Measurements from ENCODE around the gene RASAL1. TPM values are rescaled to one million over a fixed set of nuclear protein-coding genes. Genes with fewer than 3 reads are reported as not detected.

RASAL1 gene
- total RNA-seq, 4 donors from 2014 or later = not detected

DNA sequence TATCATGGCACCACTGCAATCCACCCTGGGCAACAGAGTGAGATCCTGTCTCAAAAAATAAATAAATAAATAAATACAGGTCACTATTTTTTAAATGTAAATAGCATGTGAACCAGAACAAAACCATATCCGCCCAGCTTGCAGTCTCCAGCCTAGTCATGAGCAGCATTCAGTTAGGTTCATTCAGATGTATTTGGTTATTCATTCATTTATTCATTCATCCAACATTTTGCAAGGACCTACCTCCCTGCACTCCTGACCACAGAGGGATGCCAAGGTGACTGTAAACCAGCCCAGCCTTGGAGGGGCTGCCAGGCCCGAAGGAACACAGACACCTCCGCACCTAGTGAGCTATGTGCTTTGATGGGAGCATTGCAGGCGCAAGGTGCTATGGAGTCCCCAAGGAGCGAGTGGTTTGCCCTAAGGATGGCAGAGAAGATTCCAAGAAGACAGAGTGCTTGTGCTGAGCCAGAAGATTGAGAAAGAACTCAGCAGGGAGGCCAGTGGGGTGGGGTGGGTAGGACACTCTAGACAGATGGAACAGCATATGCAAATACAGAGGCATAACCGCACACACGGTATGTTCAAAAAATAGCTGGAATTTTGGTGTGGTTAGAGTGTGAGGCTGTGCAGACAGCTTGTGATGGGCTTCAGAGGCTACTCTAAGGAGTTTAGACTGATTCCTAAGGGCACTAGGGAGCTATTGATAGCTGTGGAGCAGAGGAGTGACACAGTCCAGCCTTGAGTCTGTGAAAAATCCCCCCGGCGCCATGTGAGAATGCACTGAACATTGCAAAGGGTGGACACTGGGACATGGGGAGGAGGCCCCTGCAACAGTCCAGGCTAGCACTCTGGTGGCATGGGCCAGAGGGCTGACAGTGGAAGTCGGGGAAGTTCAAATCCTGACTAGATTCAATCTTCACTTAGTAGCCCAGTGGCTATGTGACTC is 67.3 kb downstream of the RASAL1 start:
- ATAC-seq (ENCODE audit: low FRiP score) = no peak
- TF ChIP-seq, protein P1, sequence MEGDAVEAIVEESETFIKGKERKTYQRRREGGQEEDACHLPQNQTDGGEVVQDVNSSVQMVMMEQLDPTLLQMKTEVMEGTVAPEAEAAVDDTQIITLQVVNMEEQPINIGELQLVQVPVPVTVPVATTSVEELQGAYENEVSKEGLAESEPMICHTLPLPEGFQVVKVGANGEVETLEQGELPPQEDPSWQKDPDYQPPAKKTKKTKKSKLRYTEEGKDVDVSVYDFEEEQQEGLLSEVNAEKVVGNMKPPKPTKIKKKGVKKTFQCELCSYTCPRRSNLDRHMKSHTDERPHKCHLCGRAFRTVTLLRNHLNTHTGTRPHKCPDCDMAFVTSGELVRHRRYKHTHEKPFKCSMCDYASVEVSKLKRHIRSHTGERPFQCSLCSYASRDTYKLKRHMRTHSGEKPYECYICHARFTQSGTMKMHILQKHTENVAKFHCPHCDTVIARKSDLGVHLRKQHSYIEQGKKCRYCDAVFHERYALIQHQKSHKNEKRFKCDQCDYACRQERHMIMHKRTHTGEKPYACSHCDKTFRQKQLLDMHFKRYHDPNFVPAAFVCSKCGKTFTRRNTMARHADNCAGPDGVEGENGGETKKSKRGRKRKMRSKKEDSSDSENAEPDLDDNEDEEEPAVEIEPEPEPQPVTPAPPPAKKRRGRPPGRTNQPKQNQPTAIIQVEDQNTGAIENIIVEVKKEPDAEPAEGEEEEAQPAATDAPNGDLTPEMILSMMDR (IDR thresholded peaks at IDR 0.05) = no peak
- DNase-seq (ENCODE audit: low spot score) = no peak

DNA sequence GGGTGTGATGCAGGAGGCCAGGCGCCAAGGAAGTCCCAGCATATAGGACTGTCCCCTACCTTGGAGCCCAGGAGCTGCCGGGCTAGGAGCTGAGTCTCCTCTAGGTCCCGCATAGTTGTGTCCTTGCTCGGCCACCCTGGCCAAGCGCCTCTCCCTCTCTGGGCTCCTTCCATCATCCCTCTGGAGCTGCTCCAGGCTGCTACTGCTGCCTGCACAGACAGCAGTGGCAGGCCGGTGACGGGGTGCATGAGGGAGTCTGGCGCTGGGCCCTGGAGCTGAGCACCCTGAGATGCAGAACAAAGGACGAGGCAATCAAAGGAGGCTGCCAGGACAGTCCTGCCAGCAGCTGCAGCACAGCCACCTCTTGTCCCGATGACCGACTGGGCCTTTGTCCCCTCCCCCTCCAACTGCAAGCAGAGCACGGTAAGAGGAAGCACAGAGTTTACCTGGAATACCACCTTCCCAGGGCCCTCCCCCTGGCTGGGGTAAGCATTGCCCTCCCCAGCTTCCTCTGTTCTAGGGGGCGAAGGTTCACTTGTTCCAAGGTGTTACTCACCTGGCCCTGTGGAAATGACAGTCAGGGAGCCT is 68.7 kb downstream of the RASAL1 start:
- DNase-seq (ENCODE audit: low spot score) (no peak), ATAC-seq (ENCODE audit: low FRiP score) (no peak)
- TF ChIP-seq, protein P1 (IDR thresholded peaks at IDR 0.05) = no peak

DNA sequence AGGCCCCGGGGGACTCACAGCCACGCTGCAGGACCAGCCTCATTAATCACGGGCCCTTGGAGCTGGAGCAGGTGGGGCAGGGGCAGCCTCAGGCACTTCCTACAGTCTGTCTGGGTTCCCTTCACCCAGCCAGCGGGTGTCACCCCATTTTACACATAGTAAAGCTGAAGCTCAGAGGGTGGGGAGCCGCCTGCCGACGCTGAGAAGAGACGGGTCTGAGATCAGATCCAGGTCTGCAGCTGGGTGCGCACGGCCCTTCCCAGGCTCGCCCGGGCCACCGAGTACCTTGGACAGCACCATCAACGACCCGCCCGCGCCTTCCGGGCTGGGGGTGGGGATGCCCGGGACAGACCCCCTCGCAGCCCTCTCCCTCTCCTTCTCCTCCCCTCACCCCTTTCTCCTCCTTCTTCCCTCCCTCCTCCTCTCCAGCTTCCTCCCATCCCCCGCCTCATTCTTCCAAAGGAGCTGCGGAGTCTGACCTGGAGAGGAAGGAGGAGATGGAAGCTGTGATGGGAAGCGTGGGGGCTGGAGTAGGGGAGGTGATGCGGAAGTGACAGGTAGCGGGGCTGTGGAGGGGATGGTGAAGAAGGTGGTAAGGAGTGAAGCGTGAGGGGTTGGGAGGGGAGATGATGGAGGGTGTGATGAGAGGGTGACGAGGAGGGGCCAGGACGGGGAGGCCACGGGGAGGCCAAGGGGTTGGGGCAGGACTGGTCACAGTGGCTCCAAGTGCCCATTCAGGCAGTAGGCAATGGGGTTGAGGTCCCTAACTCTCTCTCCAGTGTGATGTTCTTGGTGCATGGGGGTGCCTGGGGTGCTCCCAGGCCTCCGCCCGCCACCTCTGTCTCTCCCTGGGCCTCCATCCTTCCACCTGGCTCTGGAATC is 70.2 kb downstream of the RASAL1 start:
- DNase-seq (ENCODE audit: low spot score) (no peak), ATAC-seq (ENCODE audit: low FRiP score) (no peak)
- TF ChIP-seq, protein P1 (IDR thresholded peaks at IDR 0.05) = no peak

DNA sequence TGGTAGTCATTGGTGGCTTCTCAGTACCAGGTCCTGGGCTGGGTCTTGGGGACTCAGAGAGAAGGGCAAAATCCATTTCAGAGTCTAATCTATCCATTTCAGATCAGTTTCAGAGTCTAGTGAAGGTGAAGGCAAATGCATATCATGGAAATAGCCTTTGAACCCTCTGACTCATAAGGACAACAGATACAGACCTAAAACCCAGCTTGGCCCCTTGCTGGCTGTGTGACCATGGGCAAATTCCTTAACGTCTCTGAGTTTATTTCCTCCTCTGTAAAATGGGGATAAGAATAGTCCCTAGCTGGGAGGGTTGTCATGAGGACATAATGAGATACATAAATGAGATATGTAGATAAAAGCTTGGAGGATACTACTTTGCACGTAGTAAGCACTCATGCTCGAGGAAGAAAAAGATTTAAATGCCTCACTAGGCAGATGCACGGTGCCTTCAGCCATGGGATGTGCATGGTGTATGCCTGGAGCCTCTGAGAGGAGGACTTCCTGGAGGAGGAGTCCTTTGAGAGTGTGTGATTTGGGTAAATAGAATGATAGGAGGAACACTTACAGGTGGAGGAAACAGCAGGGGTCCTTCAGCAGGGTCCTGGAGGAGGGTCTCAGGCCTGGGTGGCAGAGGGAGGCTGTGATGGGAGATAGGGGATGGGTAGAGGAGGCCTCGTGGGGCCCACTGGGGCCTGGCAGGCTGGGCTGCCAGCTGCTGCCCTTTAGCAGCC is 71.0 kb downstream of the RASAL1 start:
- no peak for DNase-seq (ENCODE audit: low spot score)
- TF ChIP-seq, protein P1 (IDR thresholded peaks at IDR 0.05) = no peak
- ATAC-seq (ENCODE audit: low FRiP score) = no peak

DNA sequence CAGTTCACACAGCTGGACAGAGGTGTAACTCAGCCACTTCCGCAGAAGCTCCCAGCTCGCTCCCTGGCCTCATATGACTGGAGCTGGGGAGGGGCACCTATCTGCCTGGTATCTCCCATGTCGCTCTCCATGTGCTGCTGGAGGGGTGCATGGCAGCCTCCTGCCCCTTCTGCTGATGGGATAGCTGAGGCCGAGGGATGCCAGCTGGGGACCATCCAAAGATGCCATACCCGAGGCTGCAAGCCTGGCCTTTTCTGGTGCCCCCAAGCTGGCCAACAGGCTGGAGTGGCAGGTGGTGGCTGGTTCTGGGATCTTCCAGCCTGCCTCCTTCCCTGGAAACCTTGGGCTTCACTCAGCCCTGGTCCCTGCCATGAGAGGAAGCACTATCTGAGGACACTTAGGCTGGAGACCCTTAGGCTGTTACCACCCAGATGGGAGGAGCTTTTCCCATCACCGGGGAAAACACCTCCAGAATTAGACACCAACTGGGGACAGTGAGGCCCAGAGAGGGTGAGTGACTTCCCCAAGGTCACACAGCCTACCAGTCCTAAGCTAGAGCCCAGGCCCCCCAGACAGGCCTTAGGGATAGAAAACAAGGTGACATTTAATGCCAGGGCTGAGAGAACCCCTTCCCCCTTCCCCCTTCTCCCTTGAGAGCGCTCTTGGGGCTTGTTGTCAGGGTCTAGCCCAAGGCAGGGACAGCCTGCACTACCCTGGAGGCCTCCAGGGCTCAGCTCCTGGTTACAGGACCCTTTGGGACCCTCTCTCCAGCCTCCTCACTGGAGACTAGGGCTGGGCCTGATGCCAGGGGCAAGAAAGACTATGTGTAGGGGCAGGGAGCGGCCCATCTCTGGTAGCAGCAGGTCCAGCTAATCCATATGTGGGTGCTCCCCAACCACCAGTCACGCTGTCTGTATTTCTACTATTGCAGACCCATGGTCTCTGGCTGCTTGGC is 71.9 kb downstream of the RASAL1 start:
- TF ChIP-seq, protein P1 (IDR thresholded peaks at IDR 0.05) = no peak
- DNase-seq (ENCODE audit: low spot score) (no peak), ATAC-seq (ENCODE audit: low FRiP score) (no peak)

All from omental fat pad (tissue), 4 donors.